GM20431 (cell line): Measurements from ENCODE around the gene RBMS1.

Source experiments
- in situ Hi-C: fragments of 300-500 bp; cut with MseI, MboI; formaldehyde crosslinking; loops from one replicate; pipeline ENCODE4 v1.15.0; 2020; ENCODE audit warnings: low sequenced_read_pairs; ENCODE audit not compliant: unreplicated experiment

RBMS1 gene

GRCh38 chr2:160345071-160345764 is 148.4 kb downstream of the RBMS1 start:
- in situ Hi-C loops: no loop called here

- in situ Hi-C loops: no loop called here
Observed at GRCh38 chr2:160343404-160343803, 150.2 kb downstream of the RBMS1 start.

- in situ Hi-C loops: no loop called here
Observed at GRCh38 chr2:160339726-160340125, 153.9 kb downstream of the RBMS1 start.

GRCh38 chr2:160338901-160339685 is 154.5 kb downstream of the RBMS1 start:
- in situ Hi-C loops: no loop called here

- in situ Hi-C loops: no loop called here
Observed at GRCh38 chr2:160337728-160338127, 155.9 kb downstream of the RBMS1 start.

- in situ Hi-C loops: no loop called here
Observed at GRCh38 chr2:160336635-160337034, 157.0 kb downstream of the RBMS1 start.

- in situ Hi-C loops: no loop called here
Observed at GRCh38 chr2:160336105-160336504, 157.5 kb downstream of the RBMS1 start.

GRCh38 chr2:160335441-160335840 is 158.2 kb downstream of the RBMS1 start:
- in situ Hi-C loops: no loop called here

GRCh38 chr2:160334028-160334741 is 159.4 kb downstream of the RBMS1 start:
- in situ Hi-C loops: no loop called here

GRCh38 chr2:160333324-160334027 is 160.1 kb downstream of the RBMS1 start:
- in situ Hi-C loops: no loop called here

- in situ Hi-C loops: no loop called here
Observed at GRCh38 chr2:160332318-160332717, 161.3 kb downstream of the RBMS1 start.

- in situ Hi-C loops: no loop called here
Observed at GRCh38 chr2:160331258-160332025, 162.2 kb downstream of the RBMS1 start.

GRCh38 chr2:160328811-160329527 is 164.6 kb downstream of the RBMS1 start:
- in situ Hi-C loops: no loop called here

- in situ Hi-C loops: no loop called here
Observed at GRCh38 chr2:160326786-160327185, 166.8 kb downstream of the RBMS1 start.

- in situ Hi-C loops: no loop called here
Observed at GRCh38 chr2:160325418-160325817, 168.2 kb downstream of the RBMS1 start.

- in situ Hi-C loops: no loop called here
Observed at GRCh38 chr2:160324917-160325316, 168.7 kb downstream of the RBMS1 start.

- in situ Hi-C loops: no loop called here
Observed at GRCh38 chr2:160324161-160324800, 169.3 kb downstream of the RBMS1 start.

GRCh38 chr2:160322320-160322719 is 171.3 kb downstream of the RBMS1 start:
- in situ Hi-C loops: no loop called here

- in situ Hi-C loops: no loop called here
Observed at GRCh38 chr2:160321006-160321405, 172.6 kb downstream of the RBMS1 start.
